Measurements from ENCODE around the gene ITGA6.

- TF ChIP-seq, protein P1, sequence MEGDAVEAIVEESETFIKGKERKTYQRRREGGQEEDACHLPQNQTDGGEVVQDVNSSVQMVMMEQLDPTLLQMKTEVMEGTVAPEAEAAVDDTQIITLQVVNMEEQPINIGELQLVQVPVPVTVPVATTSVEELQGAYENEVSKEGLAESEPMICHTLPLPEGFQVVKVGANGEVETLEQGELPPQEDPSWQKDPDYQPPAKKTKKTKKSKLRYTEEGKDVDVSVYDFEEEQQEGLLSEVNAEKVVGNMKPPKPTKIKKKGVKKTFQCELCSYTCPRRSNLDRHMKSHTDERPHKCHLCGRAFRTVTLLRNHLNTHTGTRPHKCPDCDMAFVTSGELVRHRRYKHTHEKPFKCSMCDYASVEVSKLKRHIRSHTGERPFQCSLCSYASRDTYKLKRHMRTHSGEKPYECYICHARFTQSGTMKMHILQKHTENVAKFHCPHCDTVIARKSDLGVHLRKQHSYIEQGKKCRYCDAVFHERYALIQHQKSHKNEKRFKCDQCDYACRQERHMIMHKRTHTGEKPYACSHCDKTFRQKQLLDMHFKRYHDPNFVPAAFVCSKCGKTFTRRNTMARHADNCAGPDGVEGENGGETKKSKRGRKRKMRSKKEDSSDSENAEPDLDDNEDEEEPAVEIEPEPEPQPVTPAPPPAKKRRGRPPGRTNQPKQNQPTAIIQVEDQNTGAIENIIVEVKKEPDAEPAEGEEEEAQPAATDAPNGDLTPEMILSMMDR (IDR thresholded peaks at IDR 0.05): peak; percentile 20 to 61 (median 50)
- no peak for TF ChIP-seq POLR2A (IDR thresholded peaks at IDR 0.05)
- no peak for TF ChIP-seq POLR2AphosphoS5 (IDR thresholded peaks at IDR 0.05)
Measured at GRCh38 chr2:172461591-172462372, 34.4 kb downstream of the ITGA6 start.
